HepG2 (cell line): ENCODE results near the gene MAP2K5.

ENCODE experiments used
- NFRKB ChIP-seq: fragments of 450-650 bp; IDR thresholded peaks from 2 replicates; pipeline ENCODE4 v1.6.1; 2017
- RBAK ChIP-seq: sonication (generic); formaldehyde crosslinking; IDR thresholded peaks from 2 replicates; pipeline ENCODE4 v1.5.1; 2020; ENCODE audit warnings: mild to moderate bottlenecking, missing genetic modification reagents
- RFX1 ChIP-seq: fragments of 450-650 bp; IDR thresholded peaks from 2 replicates; pipeline ENCODE4 v1.6.1; 2017
- SCMH1 ChIP-seq: sonication (generic); formaldehyde crosslinking; IDR thresholded peaks from 2 replicates; pipeline ENCODE4 v1.9.0; 2021; ENCODE audit warnings: missing genetic modification reagents, mild to moderate bottlenecking, borderline replicate concordance
- SRSF1 ChIP-seq: fragments of 200-400 bp; formaldehyde crosslinking; optimal IDR thresholded peaks from 2 replicates; pipeline ENCODE3; 2017; ENCODE audit warnings: mild to moderate bottlenecking, low read depth, low read length, moderate library complexity
- TAF1 ChIP-seq: sonication (generic); formaldehyde crosslinking; IDR thresholded peaks from 2 replicates; pipeline ENCODE4 v1.4.0; 2020; ENCODE audit warnings: missing genetic modification reagents
- ZNF430 ChIP-seq: sonication (generic); formaldehyde crosslinking; IDR thresholded peaks from 2 replicates; pipeline ENCODE4 v1.9.0; 2021; ENCODE audit warnings: mild to moderate bottlenecking, missing genetic modification reagents
- ZNF749 ChIP-seq: sonication (generic); formaldehyde crosslinking; IDR thresholded peaks from 2 replicates; pipeline ENCODE4 v1.8.0; 2022; ENCODE audit warnings: mild to moderate bottlenecking, missing genetic modification reagents, moderate library complexity, borderline replicate concordance
- TF ChIP-seq, protein P1 (sequence below): sonication (generic); formaldehyde crosslinking; IDR thresholded peaks from 2 replicates; pipeline ENCODE4 v1.5.0; 2020; ENCODE audit warnings: mild to moderate bottlenecking, missing genetic modification reagents
- TF ChIP-seq, protein P2 (sequence below): sonication (generic); formaldehyde crosslinking; IDR thresholded peaks from 2 replicates; pipeline ENCODE4 v1.5.0; 2020; ENCODE audit warnings: mild to moderate bottlenecking, missing genetic modification reagents, moderate library complexity
- TF ChIP-seq, protein P3 (sequence below): sonication (generic); formaldehyde crosslinking; IDR thresholded peaks from 2 replicates; pipeline ENCODE4 v1.8.1; 2023; ENCODE audit warnings: missing genetic modification reagents, inconsistent platforms, borderline replicate concordance

DNA sequence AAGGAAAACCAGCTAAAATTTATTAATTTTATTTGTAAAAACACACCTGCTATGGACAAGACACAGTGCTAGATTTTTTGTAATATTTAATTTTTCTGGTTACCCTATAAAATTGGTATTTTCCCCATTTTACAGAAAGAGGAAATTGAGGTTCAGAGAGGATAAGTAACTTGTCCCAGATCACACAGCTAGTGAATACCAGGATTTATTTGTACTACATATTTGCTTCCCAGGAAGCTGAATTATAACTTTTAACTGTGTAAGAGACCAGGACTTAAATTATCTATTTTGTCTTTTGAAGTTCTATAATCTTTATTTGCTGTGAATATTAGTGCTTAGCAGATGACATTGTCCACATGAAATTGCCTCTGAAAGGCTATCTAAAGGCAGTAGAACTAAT, 49.7 kb downstream of the MAP2K5 start:
- TF ChIP-seq SCMH1 (CRISPR knock-in tag) (no peak), RBAK (CRISPR knock-in tag) (no peak), NFRKB (no peak), TAF1 (CRISPR knock-in tag) (no peak), ZNF749 (no peak), RFX1 (no peak), ZNF430 (CRISPR knock-in tag) (no peak), SRSF1 (no peak)
- TF ChIP-seq, protein P1, sequence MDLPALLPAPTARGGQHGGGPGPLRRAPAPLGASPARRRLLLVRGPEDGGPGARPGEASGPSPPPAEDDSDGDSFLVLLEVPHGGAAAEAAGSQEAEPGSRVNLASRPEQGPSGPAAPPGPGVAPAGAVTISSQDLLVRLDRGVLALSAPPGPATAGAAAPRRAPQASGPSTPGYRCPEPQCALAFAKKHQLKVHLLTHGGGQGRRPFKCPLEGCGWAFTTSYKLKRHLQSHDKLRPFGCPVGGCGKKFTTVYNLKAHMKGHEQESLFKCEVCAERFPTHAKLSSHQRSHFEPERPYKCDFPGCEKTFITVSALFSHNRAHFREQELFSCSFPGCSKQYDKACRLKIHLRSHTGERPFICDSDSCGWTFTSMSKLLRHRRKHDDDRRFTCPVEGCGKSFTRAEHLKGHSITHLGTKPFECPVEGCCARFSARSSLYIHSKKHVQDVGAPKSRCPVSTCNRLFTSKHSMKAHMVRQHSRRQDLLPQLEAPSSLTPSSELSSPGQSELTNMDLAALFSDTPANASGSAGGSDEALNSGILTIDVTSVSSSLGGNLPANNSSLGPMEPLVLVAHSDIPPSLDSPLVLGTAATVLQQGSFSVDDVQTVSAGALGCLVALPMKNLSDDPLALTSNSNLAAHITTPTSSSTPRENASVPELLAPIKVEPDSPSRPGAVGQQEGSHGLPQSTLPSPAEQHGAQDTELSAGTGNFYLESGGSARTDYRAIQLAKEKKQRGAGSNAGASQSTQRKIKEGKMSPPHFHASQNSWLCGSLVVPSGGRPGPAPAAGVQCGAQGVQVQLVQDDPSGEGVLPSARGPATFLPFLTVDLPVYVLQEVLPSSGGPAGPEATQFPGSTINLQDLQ, result no peak
- TF ChIP-seq, protein P2, sequence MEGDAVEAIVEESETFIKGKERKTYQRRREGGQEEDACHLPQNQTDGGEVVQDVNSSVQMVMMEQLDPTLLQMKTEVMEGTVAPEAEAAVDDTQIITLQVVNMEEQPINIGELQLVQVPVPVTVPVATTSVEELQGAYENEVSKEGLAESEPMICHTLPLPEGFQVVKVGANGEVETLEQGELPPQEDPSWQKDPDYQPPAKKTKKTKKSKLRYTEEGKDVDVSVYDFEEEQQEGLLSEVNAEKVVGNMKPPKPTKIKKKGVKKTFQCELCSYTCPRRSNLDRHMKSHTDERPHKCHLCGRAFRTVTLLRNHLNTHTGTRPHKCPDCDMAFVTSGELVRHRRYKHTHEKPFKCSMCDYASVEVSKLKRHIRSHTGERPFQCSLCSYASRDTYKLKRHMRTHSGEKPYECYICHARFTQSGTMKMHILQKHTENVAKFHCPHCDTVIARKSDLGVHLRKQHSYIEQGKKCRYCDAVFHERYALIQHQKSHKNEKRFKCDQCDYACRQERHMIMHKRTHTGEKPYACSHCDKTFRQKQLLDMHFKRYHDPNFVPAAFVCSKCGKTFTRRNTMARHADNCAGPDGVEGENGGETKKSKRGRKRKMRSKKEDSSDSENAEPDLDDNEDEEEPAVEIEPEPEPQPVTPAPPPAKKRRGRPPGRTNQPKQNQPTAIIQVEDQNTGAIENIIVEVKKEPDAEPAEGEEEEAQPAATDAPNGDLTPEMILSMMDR, result no peak
- TF ChIP-seq, protein P3, sequence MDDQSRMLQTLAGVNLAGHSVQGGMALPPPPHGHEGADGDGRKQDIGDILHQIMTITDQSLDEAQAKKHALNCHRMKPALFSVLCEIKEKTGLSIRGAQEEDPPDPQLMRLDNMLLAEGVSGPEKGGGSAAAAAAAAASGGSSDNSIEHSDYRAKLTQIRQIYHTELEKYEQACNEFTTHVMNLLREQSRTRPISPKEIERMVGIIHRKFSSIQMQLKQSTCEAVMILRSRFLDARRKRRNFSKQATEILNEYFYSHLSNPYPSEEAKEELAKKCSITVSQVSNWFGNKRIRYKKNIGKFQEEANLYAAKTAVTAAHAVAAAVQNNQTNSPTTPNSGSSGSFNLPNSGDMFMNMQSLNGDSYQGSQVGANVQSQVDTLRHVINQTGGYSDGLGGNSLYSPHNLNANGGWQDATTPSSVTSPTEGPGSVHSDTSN, result no peak
